ENCODE results near the gene NAV2.
"Not testable (repeated sequence)": the region's sequence is repeated elsewhere in the genome, so short reads cannot be mapped to it uniquely, and the experiment has no call there.

Gene NAV2

DNA sequence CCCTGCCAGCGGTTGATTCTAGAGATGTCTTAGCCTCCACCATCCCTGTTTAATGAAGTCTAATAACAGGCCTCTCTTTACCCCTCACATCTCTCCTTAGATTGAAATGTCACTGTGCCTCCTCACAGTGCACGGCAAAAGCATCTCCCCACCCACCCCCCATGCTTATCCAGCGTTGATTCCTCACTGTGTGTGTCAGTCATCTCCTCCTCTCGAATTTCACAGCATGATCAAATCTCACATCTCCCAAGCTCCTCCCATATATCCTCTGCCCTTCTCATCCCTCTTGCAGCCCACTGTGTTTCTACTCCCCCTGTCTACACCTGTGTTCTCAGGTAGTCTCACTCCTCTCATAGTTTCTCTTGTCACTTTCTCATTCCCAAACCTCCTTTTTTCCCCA lies 363.0 kb downstream of the NAV2 start:
- DNase-seq, result no peak

DNA sequence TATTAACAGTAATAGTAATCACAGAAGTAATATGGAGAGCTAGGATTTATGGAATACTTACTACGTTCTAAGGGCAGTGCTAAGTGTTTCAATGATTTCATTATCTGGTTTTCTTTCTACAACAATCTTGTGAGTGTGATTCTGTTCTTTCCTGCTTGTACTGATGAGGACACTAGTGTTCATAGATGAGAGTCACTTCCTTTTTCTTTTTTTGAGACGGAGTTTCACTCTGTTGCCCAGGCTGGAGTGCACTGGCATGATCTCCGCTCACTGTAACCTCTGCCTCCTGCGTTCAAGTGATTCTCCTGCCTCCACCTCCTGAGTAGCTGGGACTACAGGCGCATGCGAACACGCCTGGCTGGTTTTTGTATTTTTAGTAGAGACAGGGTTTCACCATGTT lies 366.2 kb downstream of the NAV2 start:
- DNase-seq, result no peak

DNA sequence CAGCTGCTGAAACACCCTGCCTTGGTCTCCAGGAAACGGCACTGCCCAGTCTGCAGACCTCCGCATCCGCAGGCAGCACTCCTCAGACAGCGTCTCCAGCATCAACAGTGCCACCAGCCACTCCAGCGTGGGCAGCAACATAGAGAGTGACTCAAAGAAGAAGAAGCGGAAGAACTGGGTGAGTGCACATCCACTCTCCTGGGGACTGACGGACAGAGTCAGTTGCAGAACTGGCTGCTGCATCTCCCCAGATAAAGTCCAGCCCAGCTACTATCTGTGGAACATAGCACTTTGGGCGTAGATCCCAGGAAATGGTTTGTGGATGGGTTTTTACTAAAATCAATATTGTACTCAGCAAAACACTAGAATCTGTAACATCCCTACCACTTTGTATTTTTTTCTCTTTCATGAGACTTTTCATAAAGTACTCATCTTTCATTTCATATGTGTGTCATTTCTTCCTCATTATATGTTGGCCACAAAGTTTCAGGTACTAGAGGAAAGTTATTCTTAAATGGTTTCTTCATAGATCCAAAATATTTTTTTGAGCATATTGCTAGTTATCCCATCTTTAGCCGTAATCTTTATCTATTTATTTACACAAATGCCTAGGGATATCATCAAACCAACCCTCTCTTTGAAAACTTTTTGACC lies 367.5 kb downstream of the NAV2 start:
- no peak for DNase-seq

DNA sequence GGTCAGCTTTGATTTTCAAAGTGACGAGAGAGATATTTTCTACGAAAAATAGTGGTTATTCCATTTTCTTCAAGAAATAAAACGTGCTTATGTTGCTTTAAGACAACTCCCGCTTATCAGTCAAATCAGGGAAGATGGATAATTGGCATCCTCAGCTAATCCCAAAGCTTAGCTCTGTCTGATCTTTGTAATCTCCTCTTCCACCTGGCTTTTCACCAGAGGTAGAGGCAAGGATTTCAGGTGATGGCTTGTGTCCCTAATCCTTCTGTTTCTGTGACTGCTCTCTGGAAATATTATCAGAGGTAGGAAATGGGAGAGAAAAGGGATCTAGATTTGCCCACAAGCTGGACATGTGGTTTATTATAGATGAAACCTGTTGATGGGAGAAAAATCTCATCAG lies 368.7 kb downstream of the NAV2 start:
- DNase-seq, result no peak

DNA sequence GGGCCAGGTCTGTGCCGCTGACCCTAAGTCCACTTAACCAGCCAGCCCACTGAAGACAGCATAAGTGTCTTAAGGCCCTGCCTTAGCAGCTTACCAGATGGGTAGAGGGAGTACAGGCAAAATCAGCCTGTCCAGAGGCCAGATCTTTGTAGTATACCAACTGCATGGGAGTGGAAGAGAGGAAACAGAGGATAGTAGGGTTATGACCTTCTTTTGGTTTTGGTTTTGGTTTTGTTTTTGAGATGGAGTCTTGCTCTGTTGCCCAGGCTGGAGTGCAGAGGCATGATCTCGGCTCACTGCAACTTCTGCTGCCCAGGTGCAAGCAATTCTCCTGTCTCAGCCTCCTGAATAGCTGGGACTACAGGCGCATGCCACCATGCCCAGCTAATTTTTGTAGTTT lies 371.2 kb downstream of the NAV2 start:
- DNase-seq, result not testable (repeated sequence)

DNA sequence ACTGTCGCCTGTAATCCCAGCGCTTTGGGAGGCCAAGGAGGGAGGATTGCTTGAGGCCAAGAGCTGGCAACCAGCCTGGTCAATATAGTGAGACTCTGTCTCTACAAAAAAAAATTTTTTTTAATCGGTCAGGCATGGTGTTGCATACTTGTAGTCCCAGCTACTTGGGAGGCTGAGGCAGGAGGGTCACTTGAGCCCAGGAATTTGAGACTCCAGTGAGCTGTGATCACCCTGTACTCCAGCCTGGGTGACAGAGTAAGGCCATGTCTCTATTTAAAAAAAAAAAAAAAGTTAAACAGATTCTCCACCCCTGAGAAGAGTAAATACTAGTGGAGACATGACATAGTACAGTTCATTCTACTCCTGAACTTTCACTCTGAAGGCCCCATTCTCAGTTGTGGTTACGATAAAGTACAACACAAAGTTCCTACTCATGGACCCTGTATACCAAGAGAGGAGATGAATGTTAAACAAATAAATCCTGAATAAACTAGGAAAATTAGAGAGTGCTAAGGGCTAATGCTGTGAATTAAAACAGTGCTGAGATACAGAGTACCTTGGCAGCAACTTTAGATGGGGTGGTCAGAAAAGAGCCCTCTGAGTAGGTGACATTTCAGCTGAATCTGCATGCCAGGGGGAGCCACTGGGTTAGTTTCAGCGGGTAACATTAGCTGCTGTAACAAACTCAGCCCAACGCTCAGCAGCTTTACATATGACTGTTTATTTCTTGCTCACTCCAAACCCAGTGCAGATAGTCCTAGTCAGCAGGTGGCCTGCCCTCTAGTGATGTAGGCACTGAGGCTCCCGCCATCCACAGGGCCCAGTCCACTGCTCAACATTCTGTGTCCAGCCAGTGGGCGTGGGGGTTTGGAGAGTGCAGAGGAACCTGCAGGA lies 372.5 kb downstream of the NAV2 start:
- DNase-seq, result no peak

DNA sequence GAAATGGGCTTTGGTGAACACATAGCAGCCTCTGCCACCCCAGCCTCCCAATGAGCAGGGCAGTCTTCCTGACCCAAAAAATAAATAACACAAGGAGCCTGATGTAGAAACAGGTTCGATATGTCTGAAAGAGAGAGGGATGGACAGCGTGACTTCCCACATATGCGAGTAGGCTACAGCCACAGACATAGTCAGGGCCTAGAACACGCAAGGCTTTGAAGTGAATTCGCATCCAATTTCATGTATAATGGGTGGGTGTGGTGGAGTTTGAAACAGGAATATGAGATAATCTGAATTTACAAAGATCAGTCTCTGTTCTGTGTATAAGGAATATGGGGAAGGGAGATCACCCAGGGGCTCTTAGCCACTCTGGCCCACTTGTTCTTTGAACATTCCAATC lies 373.3 kb downstream of the NAV2 start:
- DNase-seq, result no peak

DNA sequence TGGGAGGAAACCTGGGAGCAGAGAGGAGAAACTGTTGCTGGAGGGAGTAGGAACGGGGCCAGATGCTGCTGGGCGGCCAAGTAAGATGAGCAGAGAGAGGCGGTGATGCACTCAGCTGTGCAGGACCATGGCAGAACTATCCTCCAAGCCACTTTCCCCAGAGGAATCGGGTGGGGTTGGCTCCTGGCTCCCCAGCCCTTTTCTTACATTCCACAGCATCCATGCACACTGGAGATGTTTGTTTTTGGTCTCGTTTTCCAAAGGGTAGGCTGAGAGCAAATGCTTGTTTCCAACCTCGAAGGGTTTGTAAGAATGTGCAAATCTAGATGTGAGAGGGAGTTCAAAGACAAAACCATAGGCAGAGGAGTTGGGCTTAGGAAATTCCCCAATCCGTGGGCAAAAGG lies 374.5 kb downstream of the NAV2 start:
- no peak for DNase-seq

DNA sequence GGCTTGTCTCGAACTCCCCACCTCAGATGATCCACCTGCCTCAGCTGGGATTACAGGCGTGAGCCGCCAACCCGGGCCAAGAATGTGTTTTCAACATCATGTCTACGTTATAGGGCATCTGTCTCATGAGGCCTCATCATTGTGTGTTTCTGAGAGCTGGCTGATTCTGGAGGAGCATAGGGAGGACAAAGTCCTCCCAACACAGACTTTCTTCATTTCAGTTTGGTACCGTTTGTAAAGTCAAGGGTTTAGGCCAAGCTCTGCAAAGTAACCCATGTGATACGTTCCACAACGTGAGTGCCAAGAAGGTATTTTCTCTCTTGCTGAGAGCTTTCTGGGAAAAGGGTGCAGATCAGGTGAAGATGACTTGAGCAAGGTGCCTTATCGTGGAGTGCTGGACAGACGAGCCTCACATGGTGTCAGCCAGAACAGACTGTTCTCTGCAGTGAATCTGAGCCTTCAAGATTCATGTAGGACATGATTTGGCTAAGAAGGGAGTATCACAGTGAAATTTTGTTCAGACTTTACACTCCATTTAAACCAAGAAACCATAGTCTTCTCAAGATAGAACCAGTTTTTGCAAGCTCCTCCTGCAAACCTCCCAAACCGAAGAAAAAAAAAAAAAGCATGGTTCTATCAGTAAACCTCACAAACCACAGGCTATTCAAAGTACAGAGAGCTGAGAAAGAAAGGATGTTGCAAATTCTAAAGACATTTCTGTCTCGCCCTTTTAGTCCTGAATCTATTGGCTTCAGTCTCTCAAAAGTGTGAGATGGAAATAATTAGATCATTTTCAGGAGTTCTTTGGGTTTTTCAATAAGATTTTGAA lies 376.0 kb downstream of the NAV2 start:
- no peak for DNase-seq

DNA sequence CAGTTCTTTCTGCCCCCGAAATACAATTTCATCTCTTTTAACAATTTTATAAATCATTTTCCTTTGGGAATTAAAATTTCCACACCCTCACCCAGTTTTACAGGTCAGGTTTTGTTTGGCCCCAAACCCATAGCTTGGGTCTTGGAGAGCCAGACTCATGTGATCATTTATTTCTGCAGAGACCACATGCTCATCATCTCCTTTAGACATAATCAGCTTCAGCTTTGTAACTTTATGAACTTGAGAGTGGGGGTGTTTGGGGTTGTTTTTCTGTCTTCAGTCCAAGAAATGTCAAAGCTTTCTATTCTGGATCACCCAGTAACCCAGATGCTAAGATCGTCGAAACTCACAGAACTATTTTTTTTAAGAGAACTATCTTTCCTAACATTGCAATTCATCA lies 376.7 kb downstream of the NAV2 start:
- no peak for DNase-seq

DNA sequence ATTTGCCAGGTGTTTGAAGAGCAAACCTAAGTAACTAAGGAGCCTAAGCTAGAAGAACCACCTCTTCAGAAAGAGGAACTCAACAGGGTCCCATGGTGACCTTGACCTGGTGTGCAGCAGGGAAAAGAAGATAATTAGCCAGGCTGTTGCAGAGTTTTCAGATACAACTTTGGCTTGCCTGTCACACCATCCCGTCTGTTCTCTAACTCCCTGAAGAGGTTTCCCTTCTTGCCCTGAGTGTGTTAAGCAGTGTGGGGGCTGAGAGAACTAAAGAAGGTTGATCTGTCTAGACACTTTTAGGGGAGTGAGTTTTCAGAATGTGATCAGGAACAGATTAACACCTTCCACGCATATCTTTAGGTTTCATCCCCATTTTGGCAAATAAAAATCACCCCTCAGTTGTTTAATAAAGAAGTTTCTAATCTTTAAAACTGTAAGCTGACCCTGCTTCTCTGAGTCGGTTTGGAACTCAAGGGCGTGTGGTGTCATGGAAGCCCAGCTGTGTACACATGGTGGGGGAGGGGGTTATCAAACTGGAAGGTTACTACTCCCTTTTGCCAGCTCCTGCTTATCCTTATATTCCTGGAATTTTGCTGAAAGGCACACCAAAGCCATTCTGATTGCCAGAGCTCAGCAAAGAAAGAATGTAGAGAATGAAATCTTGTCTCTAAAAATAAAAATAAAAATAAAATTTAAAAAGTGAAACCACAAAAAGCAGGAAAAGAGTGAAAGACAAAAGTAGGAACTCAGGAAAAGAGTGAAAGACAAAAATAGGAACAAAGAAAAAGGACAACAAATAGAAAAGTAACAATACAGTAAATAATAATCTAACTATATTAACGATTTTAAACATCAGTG lies 377.4 kb downstream of the NAV2 start:
- no peak for DNase-seq

DNA sequence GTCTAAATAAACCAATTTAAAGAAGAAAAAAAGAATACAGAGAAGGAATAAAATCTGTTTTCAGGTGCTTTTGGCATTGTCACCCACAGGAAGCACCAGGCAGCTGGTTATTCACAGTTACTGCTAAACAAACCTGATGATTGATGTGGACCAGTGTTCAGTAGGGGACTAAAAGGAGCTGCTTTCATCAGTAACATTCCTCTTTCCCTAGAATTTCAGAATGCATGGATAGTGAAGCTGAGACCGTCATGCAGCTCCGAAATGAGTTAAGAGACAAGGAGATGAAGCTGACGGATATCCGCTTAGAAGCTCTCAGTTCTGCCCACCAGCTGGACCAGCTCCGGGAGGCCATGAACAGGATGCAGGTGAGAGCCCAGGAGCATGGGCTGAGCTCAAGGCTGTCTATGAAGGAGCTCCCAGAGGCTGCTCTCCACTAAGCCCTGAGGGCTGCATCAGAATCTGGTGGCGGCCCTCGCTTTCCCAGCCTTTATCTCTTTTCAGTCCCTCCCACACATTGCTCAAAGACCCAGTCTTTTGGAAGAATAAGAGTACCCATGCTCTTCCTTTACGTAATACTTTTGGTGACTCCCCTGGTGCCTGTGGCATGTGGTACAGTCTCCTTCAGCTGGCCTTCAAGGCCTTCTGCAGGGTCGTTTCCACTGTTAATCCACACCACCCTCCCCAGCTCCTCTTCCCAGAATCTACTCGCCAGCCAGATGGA lies 378.2 kb downstream of the NAV2 start:
- DNase-seq, result no peak

DNA sequence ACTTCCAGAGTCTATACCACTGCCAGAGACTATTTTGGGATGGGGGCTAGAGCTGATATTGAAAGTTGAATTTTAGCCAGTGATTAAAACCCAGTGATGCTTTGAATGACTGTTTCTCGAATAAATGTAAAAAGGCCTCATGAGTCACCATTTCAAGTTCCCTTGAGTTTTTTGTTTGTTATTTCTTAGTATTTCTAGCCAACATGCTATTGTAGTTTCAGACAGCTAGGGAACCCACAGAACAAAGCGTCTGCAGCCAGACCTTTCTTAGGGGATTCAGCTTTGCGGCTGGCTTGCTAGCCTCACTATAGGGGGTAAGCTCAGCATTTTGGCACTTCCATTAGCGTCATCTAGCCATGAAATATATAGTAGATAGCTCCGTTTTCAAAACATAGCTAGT lies 381.1 kb downstream of the NAV2 start:
- DNase-seq, result no peak

DNA sequence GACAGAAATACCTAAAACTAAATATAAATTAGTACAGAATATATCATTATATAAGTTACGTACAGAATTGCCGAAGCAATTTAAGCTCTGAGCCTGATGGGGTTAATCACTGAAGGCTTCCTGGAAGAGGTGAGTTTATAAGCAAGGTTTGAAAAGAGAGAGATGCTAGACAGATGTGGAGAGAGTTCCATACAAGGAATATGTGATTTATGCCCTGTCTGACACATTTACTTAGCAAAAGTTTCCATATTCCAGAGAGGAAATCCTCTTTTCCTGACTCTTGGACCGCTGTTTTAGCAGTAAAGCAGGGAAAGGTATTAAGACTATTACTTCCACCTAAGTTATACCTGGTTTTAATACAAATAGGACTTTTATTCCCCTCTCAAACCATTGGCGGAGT lies 382.6 kb downstream of the NAV2 start:
- DNase-seq, result no peak

DNA sequence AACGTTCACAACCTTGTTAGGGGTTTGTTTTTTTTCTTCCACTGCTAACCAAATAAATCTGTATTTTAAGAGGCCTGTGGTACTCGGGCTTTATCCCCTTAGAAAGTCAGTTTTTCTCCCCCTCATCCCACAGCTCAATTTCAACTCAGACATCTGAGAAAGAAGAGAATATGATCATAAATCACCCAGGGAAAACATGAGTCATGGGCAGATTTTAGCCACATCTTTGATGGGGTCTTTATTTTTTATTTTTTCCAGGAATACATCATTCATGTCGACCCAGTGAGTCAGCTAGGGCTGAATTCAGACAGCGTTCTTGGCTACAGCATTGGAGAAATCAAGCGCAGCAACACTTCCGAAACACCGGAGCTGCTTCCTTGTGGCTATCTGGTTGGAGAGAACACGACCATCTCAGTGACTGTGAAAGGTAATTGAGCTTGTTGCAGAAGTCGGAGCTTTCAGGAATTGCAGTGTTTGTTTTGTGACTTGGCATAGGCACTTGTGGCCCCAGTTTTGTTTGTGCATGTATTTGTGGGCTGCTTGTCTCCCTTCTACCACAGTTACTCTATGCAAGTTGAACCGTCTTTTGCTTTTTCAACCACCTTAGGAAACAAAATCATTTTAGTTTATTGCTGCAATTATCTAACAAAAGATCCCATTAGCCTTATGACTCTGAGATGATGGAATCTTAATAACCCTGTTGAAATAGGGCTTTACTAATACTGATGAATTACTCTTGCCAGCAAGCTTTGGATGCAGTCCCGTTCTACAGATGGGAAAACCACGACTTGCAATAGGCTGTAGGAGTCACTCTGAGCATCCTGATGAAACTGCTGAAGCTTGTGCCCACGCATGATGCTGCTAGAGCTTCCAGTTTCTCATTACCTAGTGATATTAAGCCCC lies 384.9 kb downstream of the NAV2 start:
- no peak for DNase-seq

DNA sequence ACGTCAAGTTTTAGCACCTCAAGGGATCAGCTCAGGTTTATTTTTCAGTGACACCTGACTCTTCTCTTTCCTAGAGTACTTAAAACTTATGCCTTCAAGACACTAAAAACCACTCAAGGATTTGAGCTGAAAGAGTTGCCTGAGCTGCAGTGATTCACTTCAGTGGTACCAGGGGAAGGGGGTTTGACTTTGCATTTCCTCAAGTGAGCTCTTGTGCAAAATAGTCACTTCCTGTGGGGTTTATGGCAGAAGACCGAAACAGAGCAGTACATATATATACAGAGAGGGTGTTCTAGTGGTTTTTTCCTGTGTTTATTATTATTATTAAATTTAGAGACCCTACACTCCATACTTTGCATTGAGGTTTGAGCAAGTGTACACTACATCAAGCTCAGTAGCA lies 386.9 kb downstream of the NAV2 start:
- no peak for DNase-seq

DNA sequence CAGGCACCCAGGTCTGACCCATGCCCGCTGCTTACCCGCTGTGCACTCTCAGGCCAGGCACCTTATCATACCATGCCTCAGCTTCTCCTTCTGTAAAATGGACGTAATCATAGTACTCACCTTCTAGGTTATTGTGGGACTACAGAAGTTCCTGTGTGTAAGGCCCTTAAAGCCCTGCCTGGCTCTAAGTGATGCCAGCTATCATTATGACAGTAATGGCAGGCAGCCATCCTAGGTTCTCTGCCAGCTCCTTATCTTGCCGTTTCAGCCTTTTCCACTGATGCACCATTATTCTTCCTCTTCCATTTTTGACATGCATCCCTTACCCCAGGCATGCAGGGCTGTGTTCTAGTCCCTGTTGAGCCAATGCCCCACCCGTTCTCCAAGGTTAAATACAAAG lies 389.8 kb downstream of the NAV2 start:
- no peak for DNase-seq

DNA sequence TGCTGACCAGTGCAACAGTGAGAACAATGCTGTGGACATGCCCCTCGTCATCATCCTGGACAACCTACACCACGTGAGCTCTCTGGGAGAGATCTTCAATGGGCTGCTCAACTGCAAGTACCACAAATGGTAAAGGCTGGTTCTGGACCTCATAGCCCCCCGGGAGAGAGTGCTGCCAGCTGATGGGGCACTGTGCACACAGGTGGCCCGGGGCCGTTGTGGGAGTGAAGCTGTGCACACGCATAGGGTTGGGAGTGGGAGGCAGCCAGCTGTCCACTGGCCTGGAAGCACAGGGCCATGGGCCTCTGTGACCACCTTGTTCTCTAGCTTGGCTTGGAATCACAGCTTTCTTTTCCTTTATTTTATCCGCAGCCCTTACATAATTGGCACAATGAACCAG lies 390.6 kb downstream of the NAV2 start:
- no peak for DNase-seq

DNA sequence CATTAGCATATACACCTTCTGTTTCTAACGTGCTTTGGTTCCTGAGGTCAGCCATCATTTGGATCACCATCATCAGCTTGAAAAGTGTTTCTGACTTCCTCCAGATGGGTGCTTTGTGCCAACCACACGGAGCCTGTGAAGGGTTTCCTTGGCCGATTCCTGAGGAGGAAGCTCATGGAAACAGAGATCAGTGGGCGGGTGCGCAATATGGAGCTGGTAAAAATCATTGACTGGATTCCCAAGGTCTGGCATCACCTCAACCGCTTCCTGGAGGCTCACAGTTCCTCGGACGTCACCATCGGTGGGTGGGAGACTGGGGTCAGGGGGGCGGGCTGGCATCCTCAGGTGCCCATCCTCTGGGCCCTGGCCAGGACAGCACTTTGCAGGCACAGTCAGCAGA lies 392.8 kb downstream of the NAV2 start:
- no peak for DNase-seq

DNA sequence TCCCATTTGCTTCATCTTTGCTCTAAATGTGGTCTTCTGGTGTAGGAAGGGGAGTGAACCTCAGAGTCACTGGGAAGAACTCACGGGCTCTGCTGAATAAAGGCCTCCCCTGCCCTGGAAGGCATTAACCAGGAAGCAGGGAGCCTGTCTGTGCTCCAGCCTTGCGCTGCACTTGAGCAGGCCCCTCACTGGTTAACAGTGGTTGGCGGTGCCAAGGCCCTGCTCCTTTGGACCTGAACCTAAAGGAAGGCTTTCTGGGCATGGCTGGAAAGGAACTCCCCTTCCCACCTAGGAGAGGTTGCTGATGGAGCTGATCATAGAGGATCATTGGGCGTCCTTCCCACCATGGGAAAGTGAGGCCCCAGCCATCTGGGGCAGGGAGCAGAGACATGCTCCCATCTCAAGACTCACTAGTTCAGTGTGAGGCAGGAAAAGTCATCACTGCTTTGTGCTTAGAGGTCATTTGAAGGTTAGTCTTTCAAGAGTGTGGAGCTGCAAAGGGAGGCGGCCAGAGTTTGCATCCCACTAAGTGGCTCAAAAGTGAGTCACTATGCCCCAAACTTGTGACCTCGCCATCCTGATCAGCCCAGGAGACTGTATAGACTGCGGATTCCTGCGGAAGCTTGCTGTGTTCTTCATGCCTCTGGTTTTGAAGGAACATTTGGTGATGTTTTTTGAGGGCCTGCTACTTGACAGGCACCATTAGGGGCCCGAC lies 397.3 kb downstream of the NAV2 start:
- DNase-seq, result no peak

Data from bone marrow (tissue), 2 donors.